Osteocyte (in vitro differentiated cells): Measurements from ENCODE around the gene RELCH. TPM values are rescaled to one million over a fixed set of nuclear protein-coding genes. Genes with fewer than 3 reads are reported as not detected.

Source experiments
- DNase-seq: peaks from one replicate; pipeline ENCODE4 v3.0.0; 2021; ENCODE audit warnings: mixed read lengths; ENCODE audit not compliant: unreplicated experiment; ENCODE audit errors: extremely low spot score
- H3K27ac Mint-ChIP-seq: one replicate; pipeline ENCODE4 v1.8.0; 2021; ENCODE audit warnings: mild to moderate bottlenecking, mixed read lengths; ENCODE audit not compliant: unreplicated experiment
- H3K27me3 Mint-ChIP-seq: one replicate; pipeline ENCODE4 v1.8.0; 2021; ENCODE audit warnings: mixed read lengths; ENCODE audit not compliant: unreplicated experiment
- H3K36me3 Mint-ChIP-seq: one replicate; pipeline ENCODE4 v1.8.0; 2021; ENCODE audit warnings: mixed read lengths; ENCODE audit not compliant: unreplicated experiment
- H3K4me1 Mint-ChIP-seq: one replicate; pipeline ENCODE4 v1.8.0; 2021; ENCODE audit warnings: mixed read lengths; ENCODE audit not compliant: unreplicated experiment
- H3K4me3 Mint-ChIP-seq: one replicate; pipeline ENCODE4 v1.8.0; 2021; ENCODE audit warnings: mild to moderate bottlenecking, moderate library complexity, mixed read lengths; ENCODE audit not compliant: unreplicated experiment
- H3K9me3 Mint-ChIP-seq: one replicate; pipeline ENCODE4 v1.8.0; 2021; ENCODE audit warnings: mixed read lengths; ENCODE audit not compliant: unreplicated experiment
- CTCF ChIP-seq: fragments of 200-600 bp; sonication (generic); IDR thresholded peaks from 2 replicates; pipeline ENCODE4 v1.5.0; 2021; ENCODE audit warnings: antibody characterized with exemption, mild to moderate bottlenecking, moderate library complexity
- total RNA-seq: library from RNA; stranded (reverse); gene quantifications from 2 replicates; pipeline ENCODE4 v1.2.1, GENCODE V29; 2021

The RELCH gene
- total RNA-seq, 1 donor from 2014 or later = 22.0 TPM

- Mint-ChIP-seq H3K4me3 (no peak overlapping the region), H3K4me1 (peaks cover 21% of the 10 kb centered on the region), H3K9me3 (no peaks in the 10 kb centered on the region), H3K36me3 (peaks cover 19% of the 10 kb centered on the region), H3K27ac (peak overlapping the region; percentile 46), H3K27me3 (no peaks in the 10 kb centered on the region)
- no peak for DNase-seq
- no peak for TF ChIP-seq CTCF
These were observed 93.7 kb downstream of the RELCH start for GRCh38 chr18:62280786-62281185.

GRCh38 chr18:62281684-62282083 is 94.6 kb downstream of the RELCH start:
- H3K4me3 Mint-ChIP-seq = no peak overlapping the region
- H3K9me3 Mint-ChIP-seq = no peaks in the 10 kb centered on the region
- no peak for DNase-seq
- peak overlapping the region; percentile 46 for H3K27ac Mint-ChIP-seq
- no peak for TF ChIP-seq CTCF
- no peaks in the 10 kb centered on the region for H3K27me3 Mint-ChIP-seq
- peaks cover 21% of the 10 kb centered on the region for H3K4me1 Mint-ChIP-seq
- peaks cover 19% of the 10 kb centered on the region for H3K36me3 Mint-ChIP-seq

- Mint-ChIP-seq H3K9me3 (no peaks in the 10 kb centered on the region), H3K27me3 (no peaks in the 10 kb centered on the region), H3K4me1 (peaks cover 21% of the 10 kb centered on the region), H3K36me3 (peaks cover 16% of the 10 kb centered on the region), H3K27ac (peak overlapping the region; percentile 46), H3K4me3 (no peak overlapping the region)
- DNase-seq = no peak
- no peak for TF ChIP-seq CTCF
These were observed 95.2 kb downstream of the RELCH start for GRCh38 chr18:62282188-62282629.

- H3K4me3 Mint-ChIP-seq = no peak overlapping the region
- H3K27me3 Mint-ChIP-seq = no peaks in the 10 kb centered on the region
- peaks cover 22% of the 10 kb centered on the region for H3K36me3 Mint-ChIP-seq
- no peaks in the 10 kb centered on the region for H3K9me3 Mint-ChIP-seq
- no peak for DNase-seq
- TF ChIP-seq CTCF = no peak
- no peak overlapping the region for H3K27ac Mint-ChIP-seq
- H3K4me1 Mint-ChIP-seq = peaks cover 23% of the 10 kb centered on the region
These were observed 97.6 kb downstream of the RELCH start for GRCh38 chr18:62284637-62285036.

GRCh38 chr18:62285281-62285680 is 98.2 kb downstream of the RELCH start:
- DNase-seq = no peak
- Mint-ChIP-seq H3K4me1 (peaks cover 23% of the 10 kb centered on the region), H3K27me3 (no peaks in the 10 kb centered on the region), H3K4me3 (no peak overlapping the region), H3K9me3 (no peaks in the 10 kb centered on the region), H3K36me3 (peaks cover 21% of the 10 kb centered on the region), H3K27ac (no peak overlapping the region)
- TF ChIP-seq CTCF = no peak
